ENCODE results near the gene LRRK1. TPM values are rescaled to one million over a fixed set of nuclear protein-coding genes. Genes with fewer than 3 reads are reported as not detected.

LRRK1 gene
- total and polyA plus RNA-seq, 8 donors = 2.3 to 73.3 (median 7.0) TPM

DNA sequence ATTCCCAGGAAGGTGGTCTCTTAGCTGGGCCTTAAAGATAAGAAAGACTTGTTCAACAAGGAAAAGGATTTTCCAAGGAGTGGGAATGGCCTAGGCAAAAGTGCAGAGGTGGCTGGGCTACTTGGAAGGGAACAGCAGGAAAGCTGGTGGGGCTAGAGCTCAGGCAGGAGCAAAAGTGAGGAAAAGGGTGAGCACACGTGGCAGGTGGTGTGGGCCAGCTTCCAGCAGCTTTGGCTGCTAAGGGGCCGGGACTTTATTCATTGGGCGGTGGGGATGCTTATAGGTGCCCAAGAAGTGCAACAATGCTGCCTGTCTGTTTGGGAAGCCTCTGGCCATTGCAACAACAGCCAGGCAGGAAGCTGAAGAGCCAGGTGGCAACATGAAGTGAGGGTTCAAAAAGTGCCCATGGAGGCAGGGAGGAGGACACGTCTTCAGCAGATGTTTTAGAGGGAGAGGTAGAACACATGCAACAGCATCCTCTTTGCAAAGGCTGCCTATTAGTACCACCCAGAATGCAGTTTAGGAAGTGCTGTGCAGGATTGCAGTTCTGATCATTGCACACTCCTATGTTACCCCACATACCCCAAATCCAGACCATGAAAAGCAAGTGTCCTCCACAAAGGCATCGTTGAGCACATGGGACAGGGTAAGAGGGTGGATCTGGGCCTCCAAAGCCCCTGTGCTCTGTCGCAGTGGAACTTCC is 25.7 kb upstream of the LRRK1 start:
- no peaks in the 10 kb centered on the region for H3K9me3 ChIP-seq
- 82 to 88% (median 84%) methylated on average over 4 to 6 of the region's 6 CpGs for WGBS, 5 donors
- peaks cover 0 to 62% (median 22%) of the 10 kb centered on the region in 3 donors for H3K27me3 ChIP-seq

DNA sequence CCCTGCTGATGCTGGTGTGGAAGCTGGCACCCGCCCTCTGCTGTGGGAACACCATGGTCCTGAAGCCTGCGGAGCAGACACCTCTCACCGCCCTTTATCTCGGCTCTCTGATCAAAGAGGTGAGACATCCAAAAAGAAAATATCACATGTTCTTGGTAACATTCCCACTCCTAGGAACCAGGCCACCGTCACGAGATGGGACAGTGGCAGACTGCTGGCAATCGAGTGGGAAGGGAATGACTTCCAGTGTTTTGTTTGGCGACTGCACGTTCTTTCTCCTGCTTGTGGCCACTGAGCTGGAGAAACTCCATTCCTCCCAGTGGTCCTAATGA is 25.2 kb upstream of the LRRK1 start:
- H3K27ac ChIP-seq = no peak overlapping the region
- no peak overlapping the region for H3K4me3 ChIP-seq
- H3K27me3 ChIP-seq = peaks cover 0 to 57% (median 22%) of the 10 kb centered on the region in 3 donors
- TF ChIP-seq POLR2A (IDR thresholded peaks at IDR 0.05) = no peak
- TF ChIP-seq EP300 (IDR thresholded peaks at IDR 0.05) = no peak
- no peak for TF ChIP-seq POLR2AphosphoS5 (IDR thresholded peaks at IDR 0.05)
- TF ChIP-seq, protein P1, sequence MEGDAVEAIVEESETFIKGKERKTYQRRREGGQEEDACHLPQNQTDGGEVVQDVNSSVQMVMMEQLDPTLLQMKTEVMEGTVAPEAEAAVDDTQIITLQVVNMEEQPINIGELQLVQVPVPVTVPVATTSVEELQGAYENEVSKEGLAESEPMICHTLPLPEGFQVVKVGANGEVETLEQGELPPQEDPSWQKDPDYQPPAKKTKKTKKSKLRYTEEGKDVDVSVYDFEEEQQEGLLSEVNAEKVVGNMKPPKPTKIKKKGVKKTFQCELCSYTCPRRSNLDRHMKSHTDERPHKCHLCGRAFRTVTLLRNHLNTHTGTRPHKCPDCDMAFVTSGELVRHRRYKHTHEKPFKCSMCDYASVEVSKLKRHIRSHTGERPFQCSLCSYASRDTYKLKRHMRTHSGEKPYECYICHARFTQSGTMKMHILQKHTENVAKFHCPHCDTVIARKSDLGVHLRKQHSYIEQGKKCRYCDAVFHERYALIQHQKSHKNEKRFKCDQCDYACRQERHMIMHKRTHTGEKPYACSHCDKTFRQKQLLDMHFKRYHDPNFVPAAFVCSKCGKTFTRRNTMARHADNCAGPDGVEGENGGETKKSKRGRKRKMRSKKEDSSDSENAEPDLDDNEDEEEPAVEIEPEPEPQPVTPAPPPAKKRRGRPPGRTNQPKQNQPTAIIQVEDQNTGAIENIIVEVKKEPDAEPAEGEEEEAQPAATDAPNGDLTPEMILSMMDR (IDR thresholded peaks at IDR 0.05) = no peak
- 77 to 84% (median 77%) methylated on average over 9 of the region's 9 CpGs for WGBS, 5 donors
- H3K4me1 ChIP-seq = peaks cover 0 to 10% (median 5%) of the 10 kb centered on the region in 4 donors
- intact Hi-C loops (cut with DNase I; ENCODE audit: low total_unique reads) = no loop called here
- H3K36me3 ChIP-seq = peaks cover 0 to 8% (median 5%) of the 10 kb centered on the region in 4 donors
- H3K9me3 ChIP-seq = no peaks in the 10 kb centered on the region
- peak in 1 of 2 donors; percentile 4 for DNase-seq

More for the DNA sequence above, 25.7 kb upstream of the LRRK1 start:
- intact Hi-C loops (cut with DNase I; ENCODE audit: low total_unique reads) = no loop called here
- H3K4me3 ChIP-seq = no peak overlapping the region
- H3K27ac ChIP-seq = no peak overlapping the region
- H3K36me3 ChIP-seq = peaks cover 0 to 6% (median 5%) of the 10 kb centered on the region in 4 donors
- TF ChIP-seq, protein P1 (IDR thresholded peaks at IDR 0.05) = no peak
- TF ChIP-seq POLR2A (IDR thresholded peaks at IDR 0.05) (no peak), POLR2AphosphoS5 (IDR thresholded peaks at IDR 0.05) (no peak), EP300 (IDR thresholded peaks at IDR 0.05) (no peak)
- DNase-seq = peak in 1 of 2 donors; percentile 7
- peaks cover 0 to 13% (median 5%) of the 10 kb centered on the region in 4 donors for H3K4me1 ChIP-seq

DNA sequence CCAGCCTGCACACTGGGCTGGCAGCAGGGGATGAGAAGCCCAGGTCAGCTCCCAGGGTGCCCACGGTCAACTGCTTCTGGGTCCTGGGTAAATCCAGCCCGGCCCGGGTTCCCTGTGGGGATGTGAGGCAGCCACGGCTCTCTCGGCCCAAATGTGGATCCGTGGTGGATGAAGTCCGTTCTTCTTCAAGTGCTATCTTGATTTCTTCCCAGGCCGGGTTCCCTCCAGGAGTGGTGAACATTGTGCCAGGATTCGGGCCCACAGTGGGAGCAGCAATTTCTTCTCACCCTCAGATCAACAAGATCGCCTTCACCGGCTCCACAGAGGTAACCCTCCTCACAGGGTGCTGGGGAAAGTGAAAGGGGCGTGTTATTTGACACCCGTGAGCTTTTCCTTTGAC is 23.4 kb upstream of the LRRK1 start:
- no peak for TF ChIP-seq POLR2AphosphoS5 (IDR thresholded peaks at IDR 0.05)
- TF ChIP-seq POLR2A (IDR thresholded peaks at IDR 0.05) = no peak
- TF ChIP-seq EP300 (IDR thresholded peaks at IDR 0.05) = no peak
- TF ChIP-seq, protein P1 (IDR thresholded peaks at IDR 0.05) = no peak
- Histone ChIP-seq H3K9me3 (no peaks in the 10 kb centered on the region), H3K27me3 (peaks cover 0 to 41% (median 11%) of the 10 kb centered on the region in 3 donors), H3K4me3 (no peak overlapping the region), H3K27ac (no peak overlapping the region), H3K36me3 (peaks cover 0 to 13% (median 5%) of the 10 kb centered on the region in 4 donors), H3K4me1 (peaks cover 0 to 8% (median 0%) of the 10 kb centered on the region in 4 donors)
- 83 to 88% (median 86%) methylated on average over 11 to 13 of the region's 13 CpGs for WGBS, 5 donors
- peak in 1 of 2 donors; percentile 21 for DNase-seq
- intact Hi-C loops (cut with DNase I; ENCODE audit: low total_unique reads) = no loop called here

DNA sequence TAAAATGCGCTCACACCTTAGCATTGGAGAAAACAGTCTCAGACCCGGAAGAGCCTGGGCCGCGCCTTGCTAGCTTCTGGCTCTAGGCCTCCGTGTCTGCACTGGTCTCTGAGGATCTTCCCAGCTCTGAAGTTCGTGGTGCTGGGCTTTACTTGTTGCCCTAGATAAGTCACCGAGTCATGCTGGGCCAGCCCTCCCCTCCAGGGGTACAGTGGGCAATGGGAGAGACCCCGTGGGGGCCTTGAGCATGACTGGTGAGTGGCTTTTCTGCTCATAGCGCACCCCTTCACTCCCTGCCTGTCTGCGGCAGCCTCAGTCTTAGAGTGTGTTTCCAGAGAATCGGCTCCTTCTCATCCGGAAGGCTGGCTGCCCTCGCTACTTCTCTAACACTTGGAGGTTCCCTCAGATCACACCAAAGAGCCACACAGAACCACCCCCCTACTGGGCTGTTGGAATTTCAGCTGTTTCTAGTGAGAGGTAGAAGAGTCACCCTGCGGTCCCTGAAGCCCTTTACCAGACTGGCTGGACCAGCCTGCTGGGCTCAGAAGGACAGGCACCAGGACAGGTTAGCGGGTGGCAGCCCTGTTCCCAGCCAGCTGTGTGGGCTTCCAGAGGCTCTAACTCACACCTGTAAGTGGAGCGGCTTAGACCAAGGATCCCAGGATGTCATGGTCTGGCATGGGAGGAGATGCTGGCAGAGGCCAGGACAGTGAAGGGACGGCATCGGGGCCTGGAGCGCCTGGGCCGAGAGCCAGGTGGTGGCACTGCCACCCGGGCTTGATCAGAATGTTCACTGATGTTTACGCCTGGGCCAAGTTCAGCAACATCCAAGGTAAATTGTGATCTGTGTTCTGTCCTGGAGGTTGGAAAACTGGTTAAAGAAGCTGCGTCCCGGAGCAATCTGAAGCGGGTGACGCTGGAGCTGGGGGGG is 21.7 kb upstream of the LRRK1 start:
- H3K27me3 ChIP-seq = peaks cover 0 to 25% (median 0%) of the 10 kb centered on the region in 3 donors
- DNase-seq = no peak
- TF ChIP-seq POLR2AphosphoS5 (IDR thresholded peaks at IDR 0.05) (no peak), POLR2A (IDR thresholded peaks at IDR 0.05) (no peak), EP300 (IDR thresholded peaks at IDR 0.05) (no peak)
- TF ChIP-seq, protein P1 (IDR thresholded peaks at IDR 0.05) = no peak
- peaks cover 0 to 22% (median 12%) of the 10 kb centered on the region in 4 donors for H3K4me1 ChIP-seq
- WGBS, 5 donors = 83 to 89% (median 86%) methylated on average over 24 to 26 of the region's 26 CpGs
- intact Hi-C loops (cut with DNase I; ENCODE audit: low total_unique reads) = no loop called here
- no peak overlapping the region for H3K27ac ChIP-seq
- H3K36me3 ChIP-seq = peaks cover 0 to 13% (median 3%) of the 10 kb centered on the region in 4 donors
- H3K4me3 ChIP-seq = no peak overlapping the region
- no peaks in the 10 kb centered on the region for H3K9me3 ChIP-seq

Measured in stomach (tissue), 9 donors.